ENCODE measurements around the gene GPR75.
"Not testable (repeated sequence)": the region's sequence is repeated elsewhere in the genome, so short reads cannot be mapped to it uniquely, and the experiment has no call there.

DNA sequence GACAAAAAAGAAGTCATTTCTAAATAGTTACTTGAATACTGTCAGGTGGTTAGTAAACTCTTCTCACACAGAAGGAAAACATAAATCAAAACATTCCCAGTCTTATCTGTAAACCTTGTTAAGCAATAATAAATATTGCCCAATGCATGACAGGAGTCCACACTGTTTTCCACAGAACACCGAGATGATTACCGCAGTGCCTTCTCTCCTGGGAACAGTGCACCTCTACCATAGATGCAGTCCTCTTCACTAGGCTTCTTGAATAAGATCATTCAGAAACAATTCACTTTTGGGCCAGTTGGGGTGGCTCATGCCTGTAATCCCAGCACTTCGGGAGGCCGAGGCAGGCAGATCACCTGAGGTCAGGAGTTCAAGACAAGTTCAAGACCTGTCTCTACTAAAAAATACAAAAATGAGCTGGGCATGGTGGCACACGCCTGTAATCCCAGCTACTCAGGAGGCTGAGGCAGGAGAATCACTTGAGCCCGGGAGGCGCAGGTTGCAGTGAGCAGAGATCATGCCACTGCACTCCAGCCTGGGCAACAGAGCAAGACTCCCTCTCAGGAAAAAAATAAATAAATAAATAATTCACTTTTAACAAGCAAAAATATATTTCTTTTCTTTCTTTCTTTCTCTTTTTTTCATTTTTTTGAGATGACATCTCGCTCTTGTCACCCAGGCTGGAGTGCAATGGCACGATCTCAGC, 8.6 kb downstream of the GPR75 start:
- TF ChIP-seq, protein P1, sequence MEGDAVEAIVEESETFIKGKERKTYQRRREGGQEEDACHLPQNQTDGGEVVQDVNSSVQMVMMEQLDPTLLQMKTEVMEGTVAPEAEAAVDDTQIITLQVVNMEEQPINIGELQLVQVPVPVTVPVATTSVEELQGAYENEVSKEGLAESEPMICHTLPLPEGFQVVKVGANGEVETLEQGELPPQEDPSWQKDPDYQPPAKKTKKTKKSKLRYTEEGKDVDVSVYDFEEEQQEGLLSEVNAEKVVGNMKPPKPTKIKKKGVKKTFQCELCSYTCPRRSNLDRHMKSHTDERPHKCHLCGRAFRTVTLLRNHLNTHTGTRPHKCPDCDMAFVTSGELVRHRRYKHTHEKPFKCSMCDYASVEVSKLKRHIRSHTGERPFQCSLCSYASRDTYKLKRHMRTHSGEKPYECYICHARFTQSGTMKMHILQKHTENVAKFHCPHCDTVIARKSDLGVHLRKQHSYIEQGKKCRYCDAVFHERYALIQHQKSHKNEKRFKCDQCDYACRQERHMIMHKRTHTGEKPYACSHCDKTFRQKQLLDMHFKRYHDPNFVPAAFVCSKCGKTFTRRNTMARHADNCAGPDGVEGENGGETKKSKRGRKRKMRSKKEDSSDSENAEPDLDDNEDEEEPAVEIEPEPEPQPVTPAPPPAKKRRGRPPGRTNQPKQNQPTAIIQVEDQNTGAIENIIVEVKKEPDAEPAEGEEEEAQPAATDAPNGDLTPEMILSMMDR (IDR thresholded peaks at IDR 0.05), result not testable (repeated sequence)
- not testable (repeated sequence) for TF ChIP-seq EP300 (IDR thresholded peaks at IDR 0.05; ENCODE audit: low read depth); POLR2A (IDR thresholded peaks at IDR 0.05)

Data from transverse colon (tissue), 3 donors.